ENCODE data around the gene TMIGD3. TPM values are rescaled to one million over a fixed set of nuclear protein-coding genes. Genes with fewer than 3 reads are reported as not detected.

The TMIGD3 gene
- total RNA-seq, 2 donors from 2014 or later = 0.64 to 11.4 TPM

DNA sequence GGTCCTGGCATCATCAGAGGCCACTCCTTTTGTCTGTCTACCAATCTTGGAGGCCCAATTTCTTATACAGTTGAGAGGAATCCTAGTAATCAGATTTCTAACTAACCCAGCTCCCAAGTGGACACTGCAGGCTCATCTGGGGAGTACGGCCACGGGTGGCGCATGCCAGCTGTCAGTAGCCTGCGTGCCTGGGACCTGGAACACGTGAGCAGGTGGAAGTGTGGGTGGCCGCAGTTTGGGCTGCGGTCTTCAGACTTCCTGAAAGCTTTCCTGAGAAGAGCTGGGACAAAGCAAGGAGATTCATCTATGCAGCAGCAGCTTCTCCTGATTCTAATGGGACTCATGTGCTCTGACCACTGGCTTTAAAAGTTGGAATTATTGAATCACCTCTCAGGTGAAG is 12.4 kb downstream of the TMIGD3 start:
- no peaks in the 10 kb centered on the region for H3K4me1 ChIP-seq (replicated peaks)
- no peak for DNase-seq (ENCODE audit: low spot score)
- no peaks in the 10 kb centered on the region for H3K9me3 ChIP-seq
- H3K36me3 ChIP-seq = no peaks in the 10 kb centered on the region
- no peak overlapping the region for H3K27ac ChIP-seq
- H3K4me3 ChIP-seq = no peak overlapping the region
- intact Hi-C loops (cut with DNase I) = no loop called here
- no peaks in the 10 kb centered on the region for H3K27me3 ChIP-seq (replicated peaks; ENCODE audit: insufficient read depth)
- no peak for TF ChIP-seq POLR2AphosphoS5 (IDR thresholded peaks at IDR 0.05)
- no peak for TF ChIP-seq CTCF (IDR thresholded peaks at IDR 0.05)
- TF ChIP-seq POLR2A (IDR thresholded peaks at IDR 0.05) = no peak
- WGBS = 92% methylated on average over 7 of the region's 7 CpGs

DNA sequence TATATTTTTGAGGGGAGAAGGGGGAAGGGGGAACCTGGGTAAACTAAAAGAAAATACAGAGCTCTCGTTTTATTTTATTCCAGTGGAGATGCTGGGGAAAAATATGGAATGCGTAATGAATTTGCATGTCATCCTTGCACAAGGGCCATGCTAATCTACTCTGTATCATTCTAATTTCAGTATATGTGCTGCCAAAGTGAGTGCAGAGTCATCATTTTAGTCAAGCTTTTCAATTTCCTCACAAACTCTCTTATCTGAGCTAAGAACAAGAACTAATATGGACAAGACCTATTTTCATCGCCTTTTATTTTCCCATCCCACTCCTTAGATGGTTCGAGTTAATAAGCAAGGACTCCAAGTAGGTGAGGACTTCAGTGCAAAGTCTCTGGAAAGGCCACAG is 13.2 kb downstream of the TMIGD3 start:
- H3K27ac ChIP-seq = no peak overlapping the region
- no peak overlapping the region for H3K4me3 ChIP-seq
- H3K9me3 ChIP-seq = no peaks in the 10 kb centered on the region
- DNase-seq (ENCODE audit: low spot score) = no peak
- TF ChIP-seq POLR2AphosphoS5 (IDR thresholded peaks at IDR 0.05) = no peak
- no peak for TF ChIP-seq CTCF (IDR thresholded peaks at IDR 0.05)
- TF ChIP-seq POLR2A (IDR thresholded peaks at IDR 0.05) = no peak
- H3K36me3 ChIP-seq = no peaks in the 10 kb centered on the region
- intact Hi-C loops (cut with DNase I) = no loop called here
- WGBS = 88% methylated on average over 4 of the region's 4 CpGs
- no peaks in the 10 kb centered on the region for H3K27me3 ChIP-seq (replicated peaks; ENCODE audit: insufficient read depth)
- no peaks in the 10 kb centered on the region for H3K4me1 ChIP-seq (replicated peaks)

DNA sequence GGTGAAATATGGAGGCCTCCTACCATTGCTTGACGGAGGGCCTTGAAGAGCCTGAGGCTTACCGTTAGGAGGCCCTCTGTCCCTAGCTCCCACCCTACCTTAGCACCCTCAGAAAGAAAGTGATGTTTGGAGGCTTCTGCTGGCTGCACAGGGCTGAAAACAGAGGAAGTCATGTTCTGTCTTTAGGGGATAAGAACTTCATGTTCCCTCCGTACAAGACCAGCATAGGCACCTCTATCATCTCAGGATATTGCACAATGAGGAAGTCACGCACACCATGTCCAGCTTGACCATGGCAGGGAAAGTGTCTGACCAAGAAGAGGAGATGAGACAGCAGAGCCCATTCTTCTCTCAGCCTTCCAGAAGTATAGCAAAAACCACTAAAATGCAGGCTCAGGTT is 13.8 kb downstream of the TMIGD3 start:
- no peaks in the 10 kb centered on the region for H3K9me3 ChIP-seq
- no peak for DNase-seq (ENCODE audit: low spot score)
- no peaks in the 10 kb centered on the region for H3K4me1 ChIP-seq (replicated peaks)
- intact Hi-C loops (cut with DNase I) = no loop called here
- no peaks in the 10 kb centered on the region for H3K27me3 ChIP-seq (replicated peaks; ENCODE audit: insufficient read depth)
- H3K4me3 ChIP-seq = no peak overlapping the region
- H3K27ac ChIP-seq = no peak overlapping the region
- WGBS = 78% methylated on average over 4 of the region's 4 CpGs
- no peaks in the 10 kb centered on the region for H3K36me3 ChIP-seq
- TF ChIP-seq POLR2A (IDR thresholded peaks at IDR 0.05) = no peak
- no peak for TF ChIP-seq POLR2AphosphoS5 (IDR thresholded peaks at IDR 0.05)
- TF ChIP-seq CTCF (IDR thresholded peaks at IDR 0.05) = no peak

- TF ChIP-seq POLR2AphosphoS5 (IDR thresholded peaks at IDR 0.05) (no peak), POLR2A (IDR thresholded peaks at IDR 0.05) (no peak), CTCF (IDR thresholded peaks at IDR 0.05) (no peak)
- intact Hi-C loops (cut with DNase I) = no loop called here
- Histone ChIP-seq H3K36me3 (no peaks in the 10 kb centered on the region), H3K9me3 (no peaks in the 10 kb centered on the region), H3K27ac (no peak overlapping the region), H3K4me1 (replicated peaks) (no peaks in the 10 kb centered on the region), H3K4me3 (no peak overlapping the region), H3K27me3 (replicated peaks; ENCODE audit: insufficient read depth) (no peaks in the 10 kb centered on the region)
- no peak for DNase-seq (ENCODE audit: low spot score)
- WGBS = 96% methylated on average over 9 of the region's 9 CpGs
Measured at GRCh38 chr1:111488669-111489068, 14.8 kb downstream of the TMIGD3 start.

DNA sequence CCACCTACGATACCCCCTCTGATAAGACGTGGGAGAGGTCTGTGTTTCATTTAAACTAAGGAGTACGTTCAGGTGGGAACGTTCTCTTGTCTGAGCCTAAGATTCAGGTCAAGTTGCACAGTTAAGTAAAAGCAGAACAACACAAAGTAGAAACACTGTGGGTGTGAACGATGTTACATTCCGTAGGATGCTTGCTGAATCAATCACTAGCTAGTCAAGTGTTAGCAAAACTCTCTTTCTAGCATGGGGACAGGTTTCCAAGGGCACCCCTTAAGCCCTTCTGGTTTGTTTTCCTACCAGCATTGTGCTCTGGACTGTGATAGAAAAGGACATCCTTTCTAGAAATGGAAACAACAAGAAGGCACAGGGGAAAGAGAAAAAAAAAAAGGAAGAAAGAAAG is 16.3 kb downstream of the TMIGD3 start:
- no peaks in the 10 kb centered on the region for H3K4me1 ChIP-seq (replicated peaks)
- no peaks in the 10 kb centered on the region for H3K9me3 ChIP-seq
- no peak overlapping the region for H3K4me3 ChIP-seq
- 89% methylated on average over 6 of the region's 6 CpGs for WGBS
- no peaks in the 10 kb centered on the region for H3K27me3 ChIP-seq (replicated peaks; ENCODE audit: insufficient read depth)
- TF ChIP-seq CTCF (IDR thresholded peaks at IDR 0.05) = no peak
- no peak for TF ChIP-seq POLR2AphosphoS5 (IDR thresholded peaks at IDR 0.05)
- TF ChIP-seq POLR2A (IDR thresholded peaks at IDR 0.05) = no peak
- DNase-seq (ENCODE audit: low spot score) = no peak
- intact Hi-C loops (cut with DNase I) = no loop called here
- H3K27ac ChIP-seq = no peak overlapping the region
- no peaks in the 10 kb centered on the region for H3K36me3 ChIP-seq

Data from prostate gland (tissue), 2 donors.